ENCODE data around the gene FRAT1.

DNA sequence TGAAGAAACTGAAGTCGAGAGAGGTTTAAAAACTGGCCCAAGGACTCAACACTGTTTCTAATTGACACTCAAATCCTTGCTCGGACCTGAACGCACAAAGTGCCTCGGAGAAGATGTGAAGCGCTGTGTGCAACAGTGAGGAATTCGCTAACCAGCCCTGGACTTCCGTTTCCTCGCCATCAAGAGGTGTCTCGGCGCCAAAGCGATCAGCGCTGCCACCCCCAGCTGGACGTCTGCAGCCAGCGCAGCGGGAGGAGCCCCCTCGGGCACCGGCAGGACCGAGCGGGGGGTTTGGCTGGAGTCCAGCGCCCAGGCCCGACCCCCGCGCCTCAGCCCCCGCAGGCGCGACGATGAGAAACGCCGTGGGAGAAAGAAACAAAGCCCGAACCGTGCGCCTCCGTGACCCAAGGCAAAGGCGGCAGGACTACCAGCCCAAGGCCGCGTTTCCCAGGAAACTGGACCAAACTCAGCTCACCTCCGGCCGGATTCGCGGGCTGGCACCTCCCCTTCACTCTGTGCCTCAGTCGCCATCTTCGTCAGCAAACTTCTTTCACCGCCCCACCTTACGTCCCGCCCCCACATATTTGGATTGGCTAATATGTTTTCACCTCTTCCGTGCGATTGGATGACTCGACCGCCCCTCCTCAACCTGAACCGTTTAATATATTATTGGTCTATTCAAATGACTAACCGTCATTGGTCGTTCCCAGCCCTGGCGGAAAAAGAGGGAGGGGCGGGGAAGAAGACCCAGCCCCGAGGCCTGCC is 26.8 kb upstream of the FRAT1 start, which contains the start of gene ARHGAP19:
- TF ChIP-seq, protein P1, sequence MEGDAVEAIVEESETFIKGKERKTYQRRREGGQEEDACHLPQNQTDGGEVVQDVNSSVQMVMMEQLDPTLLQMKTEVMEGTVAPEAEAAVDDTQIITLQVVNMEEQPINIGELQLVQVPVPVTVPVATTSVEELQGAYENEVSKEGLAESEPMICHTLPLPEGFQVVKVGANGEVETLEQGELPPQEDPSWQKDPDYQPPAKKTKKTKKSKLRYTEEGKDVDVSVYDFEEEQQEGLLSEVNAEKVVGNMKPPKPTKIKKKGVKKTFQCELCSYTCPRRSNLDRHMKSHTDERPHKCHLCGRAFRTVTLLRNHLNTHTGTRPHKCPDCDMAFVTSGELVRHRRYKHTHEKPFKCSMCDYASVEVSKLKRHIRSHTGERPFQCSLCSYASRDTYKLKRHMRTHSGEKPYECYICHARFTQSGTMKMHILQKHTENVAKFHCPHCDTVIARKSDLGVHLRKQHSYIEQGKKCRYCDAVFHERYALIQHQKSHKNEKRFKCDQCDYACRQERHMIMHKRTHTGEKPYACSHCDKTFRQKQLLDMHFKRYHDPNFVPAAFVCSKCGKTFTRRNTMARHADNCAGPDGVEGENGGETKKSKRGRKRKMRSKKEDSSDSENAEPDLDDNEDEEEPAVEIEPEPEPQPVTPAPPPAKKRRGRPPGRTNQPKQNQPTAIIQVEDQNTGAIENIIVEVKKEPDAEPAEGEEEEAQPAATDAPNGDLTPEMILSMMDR (IDR thresholded peaks at IDR 0.05; ENCODE audit: low read depth, low read length) = no peak
- no peak for TF ChIP-seq EZH2phosphoT487 (IDR thresholded peaks at IDR 0.05; ENCODE audit: low read depth)

All from OCI-LY3 (cell line).